Kidney glomerular epithelial cell (primary cell): Measurements from ENCODE around the gene GNG4.
"Not testable (repeated sequence)": the region's sequence is repeated elsewhere in the genome, so short reads cannot be mapped to it uniquely, and the experiment has no call there.

Experiments used
- DNase-seq: peaks from one replicate; lab custom pipeline; 2025; lab: John Stamatoyannopoulos, UW

GNG4 gene

DNA sequence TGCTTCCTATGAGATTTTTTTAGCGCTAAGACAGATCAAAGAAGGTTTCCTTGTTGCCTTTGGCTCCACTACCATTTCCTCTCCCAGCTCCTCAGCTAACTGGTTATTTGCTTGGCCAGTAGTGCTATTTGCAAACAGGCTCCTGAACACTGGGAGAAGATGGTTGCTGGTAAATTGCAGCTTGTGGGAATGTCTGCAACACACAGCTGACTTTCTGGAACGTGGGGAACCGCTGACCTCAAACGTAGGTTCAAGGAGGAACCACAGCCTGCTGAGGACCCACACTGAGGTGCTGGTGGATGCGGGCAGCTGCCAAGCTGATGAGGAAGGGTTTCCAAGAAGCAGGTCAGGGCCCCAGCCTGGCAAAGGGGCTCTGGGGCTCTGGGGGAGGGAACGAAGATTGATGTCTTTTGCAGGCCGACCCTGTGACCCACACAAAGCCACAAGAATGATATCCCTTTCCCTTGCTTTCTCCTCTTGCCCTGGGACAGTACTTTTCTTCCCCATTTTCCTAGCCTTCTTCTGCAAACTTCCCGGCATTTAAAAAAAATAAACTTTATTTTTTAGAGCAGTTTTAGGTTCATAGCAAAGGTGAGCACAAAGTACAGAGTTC is 24.8 kb downstream of the GNG4 start:
- peak; percentile 85 for DNase-seq

GRCh38 chr1:235622936-235623779 is 26.4 kb downstream of the GNG4 start:
- DNase-seq: no peak

DNA sequence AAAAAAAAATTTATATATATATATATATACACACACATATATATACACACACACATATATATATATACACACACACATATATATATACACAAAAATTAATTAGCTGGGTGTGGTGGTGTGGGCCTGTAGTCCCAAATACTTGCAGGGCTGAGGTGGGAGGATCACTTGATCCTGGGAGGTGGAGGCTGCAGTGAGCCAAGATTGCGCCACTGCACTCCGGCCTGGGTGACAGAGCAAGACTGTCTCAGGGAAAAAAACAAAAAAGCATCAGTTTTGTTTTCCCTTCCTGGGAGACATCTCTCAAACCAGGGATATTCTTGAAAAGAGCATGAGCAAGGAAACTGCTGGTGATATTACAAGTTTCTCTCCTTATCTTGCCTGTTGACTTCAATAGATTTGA is 30.4 kb downstream of the GNG4 start:
- DNase-seq: not testable (repeated sequence)

- peak; percentile 7 for DNase-seq
Observed at GRCh38 chr1:235617808-235618207, 31.8 kb downstream of the GNG4 start.

GRCh38 chr1:235617140-235617539 is 32.4 kb downstream of the GNG4 start:
- DNase-seq: no peak

DNA sequence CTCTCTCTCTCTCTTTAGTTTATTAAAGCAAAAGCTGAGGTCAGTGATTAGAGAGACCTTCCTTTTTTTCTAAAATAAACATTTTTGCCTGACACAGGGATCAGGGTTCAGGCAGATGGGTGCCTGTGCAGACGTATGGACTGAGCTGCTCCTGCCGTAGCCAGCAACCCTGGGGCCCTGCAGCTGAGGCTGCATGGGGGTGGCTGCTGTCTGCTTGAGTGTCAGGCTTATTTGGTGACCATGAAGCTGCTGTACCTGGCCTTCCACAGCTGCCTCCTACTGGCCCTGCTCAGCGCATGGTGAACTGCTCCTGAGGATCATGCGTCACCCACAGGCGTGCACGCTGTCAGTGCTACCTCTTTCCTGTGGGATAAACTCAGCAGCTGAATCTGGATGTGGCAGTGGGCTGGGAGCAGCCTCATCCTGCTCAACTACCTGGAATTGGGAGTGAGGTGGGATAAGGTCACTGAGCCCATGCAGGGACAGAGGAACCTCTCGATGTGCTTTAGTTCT is 35.1 kb downstream of the GNG4 start:
- no peak for DNase-seq

GRCh38 chr1:235613602-235614001 is 36.0 kb downstream of the GNG4 start:
- DNase-seq: no peak

DNA sequence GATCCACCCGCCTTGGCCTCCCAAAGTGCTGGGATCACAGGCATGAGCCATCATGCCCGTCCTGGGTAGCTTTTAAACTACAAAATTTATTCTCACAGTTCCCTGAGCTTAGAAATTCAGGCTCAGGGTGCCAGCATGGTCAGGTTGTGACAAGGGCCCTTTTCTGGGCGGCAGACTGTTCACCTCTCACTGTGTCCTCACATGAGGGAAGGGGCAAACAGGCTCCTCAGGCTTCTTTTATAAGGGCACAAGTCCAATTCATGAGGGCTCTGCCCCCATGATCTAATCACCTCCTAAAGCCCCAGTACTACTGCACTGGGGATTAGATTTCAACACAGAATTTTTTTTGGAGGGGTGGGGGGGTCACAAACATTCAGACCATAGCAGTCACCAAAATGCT is 36.8 kb downstream of the GNG4 start:
- DNase-seq: no peak

- DNase-seq: no peak
Observed at GRCh38 chr1:235610157-235610556, 39.4 kb downstream of the GNG4 start.

DNA sequence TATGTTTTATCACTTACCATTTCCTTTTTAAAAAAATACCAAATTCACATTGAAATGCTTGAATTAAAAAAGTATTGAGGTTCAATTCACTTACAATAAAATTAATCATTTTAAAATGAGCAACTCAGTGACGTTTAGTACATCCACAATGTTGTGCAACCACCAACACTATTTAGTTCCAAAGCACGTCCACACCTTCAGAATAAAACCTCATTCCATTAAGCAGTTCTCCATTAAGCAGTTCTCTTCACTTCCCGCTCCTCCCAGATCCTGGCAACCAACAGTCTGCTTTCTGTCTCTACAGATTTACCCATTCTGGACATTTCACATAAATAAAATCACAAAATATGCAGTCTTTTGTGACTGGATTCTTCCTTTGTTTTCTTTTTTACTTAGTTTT is 41.3 kb downstream of the GNG4 start:
- no peak for DNase-seq

- peak; percentile 13 for DNase-seq
Observed at GRCh38 chr1:235607284-235607683, 42.3 kb downstream of the GNG4 start.

DNA sequence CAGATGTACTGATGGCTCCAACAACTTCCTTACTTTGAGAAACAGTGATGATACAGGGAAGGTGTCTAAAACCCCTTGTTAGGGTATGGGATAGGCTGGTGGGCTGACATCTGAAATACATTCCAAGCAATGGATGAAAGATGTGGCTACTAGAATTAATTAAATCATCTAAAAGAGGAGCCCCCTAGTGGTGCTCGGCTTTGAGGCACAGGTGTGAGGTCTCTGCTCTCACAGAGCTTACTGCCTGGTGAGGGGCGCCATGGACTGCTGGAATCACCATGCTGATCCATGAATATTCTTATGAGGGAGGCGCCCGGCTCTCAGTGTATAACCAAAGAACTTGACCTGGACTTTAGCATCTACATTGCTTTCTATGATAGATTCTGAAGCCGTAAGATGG is 48.5 kb downstream of the GNG4 start:
- DNase-seq: no peak

- DNase-seq: no peak
Observed at GRCh38 chr1:235599536-235599935, 50.0 kb downstream of the GNG4 start.

- DNase-seq: no peak
Observed at GRCh38 chr1:235597867-235598553, 51.6 kb downstream of the GNG4 start.

- DNase-seq: no peak
Observed at GRCh38 chr1:235595079-235595478, 54.5 kb downstream of the GNG4 start.

DNA sequence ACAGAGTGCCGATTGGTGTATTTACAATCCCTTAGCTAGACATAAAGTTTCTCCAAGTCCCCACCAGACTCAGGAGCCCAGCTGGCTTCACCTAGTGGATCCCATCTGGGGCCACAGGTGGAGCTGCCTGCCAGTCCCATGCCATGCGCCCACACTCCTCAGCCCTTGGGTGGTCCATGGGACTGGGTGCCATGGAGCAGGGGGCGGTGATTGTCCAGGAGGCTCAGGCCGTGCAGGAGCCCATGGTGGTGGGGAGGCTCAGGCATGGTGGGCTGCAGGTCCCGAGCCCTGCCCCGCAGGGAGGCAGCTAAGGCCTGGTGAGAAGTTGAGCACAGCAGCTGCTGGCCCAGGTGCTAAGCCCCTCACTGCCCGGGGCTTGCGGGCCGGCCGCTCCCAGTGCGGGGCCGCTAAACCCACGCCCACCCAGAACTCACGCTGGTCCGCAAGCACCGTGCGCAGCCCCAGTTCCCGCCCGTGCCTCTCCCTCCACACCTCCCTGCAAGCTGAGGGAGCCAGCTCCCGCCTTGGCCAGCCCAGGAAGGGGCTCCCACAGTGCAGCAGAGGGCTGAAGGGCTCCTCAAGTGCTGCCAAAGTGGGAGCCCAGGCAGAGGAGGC is 55.2 kb downstream of the GNG4 start:
- not testable (repeated sequence) for DNase-seq

DNA sequence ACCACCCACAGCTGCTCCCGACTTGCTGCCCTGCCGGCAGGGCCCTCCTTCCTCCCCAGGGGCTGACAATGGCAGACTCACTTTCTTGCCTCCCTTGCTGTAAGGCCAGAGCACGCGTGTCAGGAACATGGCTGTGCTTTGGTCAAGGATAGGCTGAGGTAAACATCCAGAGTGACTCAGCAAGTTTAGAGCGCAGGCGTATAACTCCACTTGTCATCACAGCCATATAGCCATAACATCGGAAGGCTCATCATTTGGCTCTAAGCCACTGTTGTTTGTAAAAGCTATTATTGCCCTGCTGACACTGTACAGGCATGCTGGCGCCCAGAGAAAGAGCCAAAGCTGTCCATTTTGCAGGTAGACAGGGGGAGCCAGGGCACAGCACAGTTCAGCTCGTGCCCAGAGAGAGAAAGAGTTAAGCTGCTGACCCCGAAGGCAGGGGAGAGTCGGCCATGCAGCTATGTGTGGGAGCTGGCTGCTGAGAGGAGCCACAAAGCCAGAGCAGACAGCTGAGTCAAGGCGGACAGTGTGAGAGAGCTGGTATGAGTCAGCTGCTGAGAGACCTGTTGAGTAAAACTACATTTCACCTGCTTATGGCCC is 60.6 kb downstream of the GNG4 start:
- DNase-seq: peak; percentile 91

- DNase-seq: no peak
Observed at GRCh38 chr1:235588156-235588555, 61.4 kb downstream of the GNG4 start.

DNA sequence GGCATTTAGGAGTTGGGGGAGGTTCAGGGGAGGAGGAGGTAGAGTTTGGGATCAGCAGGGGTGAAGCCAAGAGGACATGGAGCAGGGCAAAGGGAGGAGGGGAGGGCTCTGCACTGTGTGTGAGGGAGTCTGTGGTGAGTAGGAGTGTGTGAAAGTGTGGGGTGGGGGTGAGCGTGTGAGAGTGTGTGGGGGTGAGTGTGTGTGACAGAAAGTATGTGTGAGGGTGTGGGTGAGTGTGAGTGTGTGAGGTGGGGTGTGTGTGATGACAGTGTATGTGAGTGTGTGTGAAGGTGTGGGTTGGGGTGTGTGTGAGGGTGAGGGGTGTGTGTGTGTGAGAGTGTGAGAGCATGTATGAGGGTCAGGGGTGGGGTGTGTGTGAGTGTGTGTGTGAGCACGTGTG is 62.6 kb downstream of the GNG4 start:
- DNase-seq: no peak

- DNase-seq: no peak
Observed at GRCh38 chr1:235586413-235586812, 63.2 kb downstream of the GNG4 start.

DNA sequence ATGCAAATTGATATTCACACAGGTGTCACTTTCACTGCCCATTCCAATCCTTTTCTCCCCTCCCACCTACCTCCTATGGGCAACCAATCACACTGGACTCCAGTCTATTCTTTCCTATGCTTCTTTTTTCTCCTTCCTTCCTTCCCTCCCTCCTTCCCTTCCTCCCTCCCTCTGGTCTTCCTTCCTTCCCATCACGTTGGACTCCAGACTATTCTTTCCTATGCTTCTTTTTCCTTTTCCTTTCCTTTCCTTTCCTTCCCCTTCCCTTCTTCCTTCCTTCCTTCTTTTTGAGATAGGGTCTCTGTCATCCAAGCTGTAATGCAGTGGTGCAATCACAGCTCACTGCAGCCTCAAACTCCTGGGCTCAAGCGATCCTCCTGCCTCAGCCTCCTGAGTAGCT is 64.6 kb downstream of the GNG4 start:
- DNase-seq: no peak

GRCh38 chr1:235583511-235584001 is 66.0 kb downstream of the GNG4 start:
- no peak for DNase-seq
